ENCODE measurements around the gene DNAH14. TPM values are rescaled to one million over a fixed set of nuclear protein-coding genes. Genes with fewer than 3 reads are reported as not detected.

The DNAH14 gene
- total and polyA plus RNA-seq, 2 donors from 2014 or later = 6.6 to 25.1 TPM

DNA sequence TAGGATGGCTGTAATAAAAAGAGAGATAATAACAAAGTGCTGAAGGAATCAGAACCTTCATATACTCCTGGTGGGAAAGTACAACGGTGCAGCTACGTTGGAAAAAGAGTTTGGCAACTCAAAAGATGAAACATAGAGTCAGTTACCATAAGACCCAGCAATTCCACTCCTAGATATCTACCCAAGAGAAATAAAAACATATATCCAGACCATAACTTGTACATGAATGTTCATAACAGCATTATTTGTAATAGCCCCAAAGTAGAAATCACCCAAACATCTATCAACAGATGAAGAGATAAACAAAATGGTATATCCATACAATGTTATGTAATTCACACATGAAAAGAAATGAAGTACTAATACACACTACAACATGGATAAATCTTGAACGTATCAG is 30.5 kb upstream of the DNAH14 start:
- intact Hi-C loops (cut with DNase I) = no loop called here
- DNase-seq (no peak), FAIRE-seq (no peak)
- Histone ChIP-seq H3K27ac (ENCODE audit: low read depth in 2 of 2, low read length in 2 of 2) (no peak overlapping the region), H3K27me3 (ENCODE audit: control insufficient read depth, insufficient read depth, low read length) (no peaks in the 10 kb centered on the region), H3K4me3 (ENCODE audit: low read length in 3 of 3) (no peak overlapping the region), H3K9me3 (ENCODE audit: control insufficient read depth in 2 of 3, insufficient read depth in 1 of 3, low read length in 3 of 3) (no peaks in the 10 kb centered on the region), H3K36me3 (ENCODE audit: control insufficient read depth in 2 of 3, insufficient read depth in 3 of 3, low read length in 3 of 3) (no peaks in the 10 kb centered on the region), H3K9ac (ENCODE audit: low read length in 3 of 3) (no peak overlapping the region), H3K4me1 (ENCODE audit: control insufficient read depth in 2 of 3, insufficient read depth in 2 of 3, low read depth in 1 of 3, low read length in 3 of 3) (no peaks in the 10 kb centered on the region)
- TF ChIP-seq, protein P1, sequence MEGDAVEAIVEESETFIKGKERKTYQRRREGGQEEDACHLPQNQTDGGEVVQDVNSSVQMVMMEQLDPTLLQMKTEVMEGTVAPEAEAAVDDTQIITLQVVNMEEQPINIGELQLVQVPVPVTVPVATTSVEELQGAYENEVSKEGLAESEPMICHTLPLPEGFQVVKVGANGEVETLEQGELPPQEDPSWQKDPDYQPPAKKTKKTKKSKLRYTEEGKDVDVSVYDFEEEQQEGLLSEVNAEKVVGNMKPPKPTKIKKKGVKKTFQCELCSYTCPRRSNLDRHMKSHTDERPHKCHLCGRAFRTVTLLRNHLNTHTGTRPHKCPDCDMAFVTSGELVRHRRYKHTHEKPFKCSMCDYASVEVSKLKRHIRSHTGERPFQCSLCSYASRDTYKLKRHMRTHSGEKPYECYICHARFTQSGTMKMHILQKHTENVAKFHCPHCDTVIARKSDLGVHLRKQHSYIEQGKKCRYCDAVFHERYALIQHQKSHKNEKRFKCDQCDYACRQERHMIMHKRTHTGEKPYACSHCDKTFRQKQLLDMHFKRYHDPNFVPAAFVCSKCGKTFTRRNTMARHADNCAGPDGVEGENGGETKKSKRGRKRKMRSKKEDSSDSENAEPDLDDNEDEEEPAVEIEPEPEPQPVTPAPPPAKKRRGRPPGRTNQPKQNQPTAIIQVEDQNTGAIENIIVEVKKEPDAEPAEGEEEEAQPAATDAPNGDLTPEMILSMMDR (IDR thresholded peaks at IDR 0.05; ENCODE audit: borderline replicate concordance, extremely low read depth, insufficient read depth) = no peak

DNA sequence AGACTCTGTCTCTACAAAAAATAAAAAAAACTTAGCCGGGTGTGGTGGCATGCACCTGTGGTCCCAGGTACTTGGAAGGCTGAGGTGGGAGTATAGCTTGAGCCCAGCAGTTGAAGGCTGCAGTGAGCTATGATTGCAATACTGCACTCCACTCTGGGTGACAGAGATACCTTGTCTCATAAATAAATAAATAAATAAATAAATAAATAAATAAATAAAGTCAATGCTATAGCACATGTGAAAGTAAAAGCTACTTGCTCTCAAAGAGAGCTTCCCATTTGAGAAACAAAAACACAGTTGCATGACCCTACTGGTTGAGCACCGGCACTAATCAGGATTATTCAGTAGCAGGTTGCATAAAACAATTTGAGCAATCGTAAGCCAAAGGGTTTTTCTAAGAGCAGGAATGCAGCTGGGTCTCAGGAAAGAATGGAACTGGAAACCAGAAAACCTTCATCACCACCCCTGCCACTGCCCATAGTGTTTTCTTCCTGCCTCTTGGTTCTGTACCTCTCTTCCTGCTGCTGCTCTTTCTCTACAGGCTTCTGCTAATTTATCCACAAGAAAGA is 29.3 kb upstream of the DNAH14 start:
- Histone ChIP-seq H3K36me3 (ENCODE audit: control insufficient read depth in 2 of 3, insufficient read depth in 3 of 3, low read length in 3 of 3) (no peaks in the 10 kb centered on the region), H3K27me3 (ENCODE audit: control insufficient read depth, insufficient read depth, low read length) (no peaks in the 10 kb centered on the region), H3K27ac (ENCODE audit: low read depth in 2 of 2, low read length in 2 of 2) (no peak overlapping the region), H3K4me1 (ENCODE audit: control insufficient read depth in 2 of 3, insufficient read depth in 2 of 3, low read depth in 1 of 3, low read length in 3 of 3) (no peaks in the 10 kb centered on the region), H3K9ac (ENCODE audit: low read length in 3 of 3) (no peak overlapping the region), H3K9me3 (ENCODE audit: control insufficient read depth in 2 of 3, insufficient read depth in 1 of 3, low read length in 3 of 3) (no peaks in the 10 kb centered on the region), H3K4me3 (ENCODE audit: low read length in 3 of 3) (no peak overlapping the region)
- intact Hi-C loops (cut with DNase I) = no loop called here
- TF ChIP-seq, protein P1 (IDR thresholded peaks at IDR 0.05; ENCODE audit: borderline replicate concordance, extremely low read depth, insufficient read depth) = no peak
- DNase-seq = no peak
- FAIRE-seq = no peak

DNA sequence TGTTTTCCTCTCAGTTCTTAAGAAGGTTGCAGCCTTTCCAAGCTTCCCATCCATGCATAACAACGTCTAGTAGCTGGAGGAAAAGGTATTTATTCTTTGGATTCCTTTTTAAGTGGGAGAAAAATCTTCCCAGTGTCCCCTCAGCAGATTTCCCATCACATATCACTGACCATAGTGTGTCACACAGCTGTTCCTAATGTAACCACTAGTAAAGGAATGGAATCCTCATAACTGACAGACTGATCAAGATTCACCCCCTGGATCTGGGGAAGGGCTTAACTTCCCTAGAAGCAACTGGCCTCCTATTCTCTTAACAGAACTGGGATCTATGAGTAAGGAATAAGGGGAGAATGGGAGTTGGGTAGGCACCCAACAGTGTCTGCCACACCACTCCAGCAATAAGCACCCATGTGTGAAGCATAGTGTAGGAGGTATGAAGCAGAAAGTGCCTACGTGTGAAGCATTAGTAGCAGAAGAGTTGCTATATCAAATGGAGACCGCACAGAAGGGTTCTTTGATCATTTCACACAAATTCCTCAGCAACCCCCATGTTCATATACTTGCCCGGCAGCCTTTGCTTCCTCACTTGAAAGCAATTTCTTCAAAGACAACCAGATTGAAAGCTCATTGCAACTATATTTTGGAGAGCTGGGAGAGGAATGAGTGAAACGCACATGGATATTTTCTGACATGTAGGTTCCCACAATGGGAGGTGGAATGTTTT is 28.2 kb upstream of the DNAH14 start:
- H3K36me3 ChIP-seq (ENCODE audit: control insufficient read depth in 2 of 3, insufficient read depth in 3 of 3, low read length in 3 of 3) = no peaks in the 10 kb centered on the region
- no peak overlapping the region for H3K9ac ChIP-seq (ENCODE audit: low read length in 3 of 3)
- no peaks in the 10 kb centered on the region for H3K9me3 ChIP-seq (ENCODE audit: control insufficient read depth in 2 of 3, insufficient read depth in 1 of 3, low read length in 3 of 3)
- intact Hi-C loops (cut with DNase I) = no loop called here
- TF ChIP-seq, protein P1 (IDR thresholded peaks at IDR 0.05; ENCODE audit: borderline replicate concordance, extremely low read depth, insufficient read depth) = no peak
- no peak for DNase-seq
- H3K4me1 ChIP-seq (ENCODE audit: control insufficient read depth in 2 of 3, insufficient read depth in 2 of 3, low read depth in 1 of 3, low read length in 3 of 3) = no peaks in the 10 kb centered on the region
- no peak overlapping the region for H3K4me3 ChIP-seq (ENCODE audit: low read length in 3 of 3)
- no peak for FAIRE-seq
- H3K27ac ChIP-seq (ENCODE audit: low read depth in 2 of 2, low read length in 2 of 2) = no peak overlapping the region
- no peaks in the 10 kb centered on the region for H3K27me3 ChIP-seq (ENCODE audit: control insufficient read depth, insufficient read depth, low read length)
